ENCODE results near the gene ABCA4.

- TF ChIP-seq CTCF (IDR thresholded peaks at IDR 0.05): no peak
- TF ChIP-seq POLR2A (IDR thresholded peaks at IDR 0.05): no peak
- TF ChIP-seq POLR2AphosphoS5 (IDR thresholded peaks at IDR 0.05): no peak
Observed at GRCh38 chr1:94014635-94015488, 106.1 kb downstream of the ABCA4 start.
